Hepatic stellate cell (primary cell): Measurements from ENCODE around the gene RPLP1.

ENCODE experiments used
- DNase-seq: peaks from one replicate; pipeline ENCODE4 v3.0.0; 2011; ENCODE audit warnings: low spot score

RPLP1 gene

GRCh38 chr15:69498282-69498681 lies 45.7 kb downstream of the RPLP1 start:
- no peak for DNase-seq

- DNase-seq, result no peak
Measured at GRCh38 chr15:69498987-69499386, 46.4 kb downstream of the RPLP1 start.

GRCh38 chr15:69499521-69500211 lies 47.0 kb downstream of the RPLP1 start:
- no peak for DNase-seq

- no peak for DNase-seq
Measured at GRCh38 chr15:69500339-69500738, 47.7 kb downstream of the RPLP1 start.

GRCh38 chr15:69501456-69501855 lies 48.8 kb downstream of the RPLP1 start:
- DNase-seq, result no peak

- no peak for DNase-seq
Measured at GRCh38 chr15:69502470-69503045, 49.9 kb downstream of the RPLP1 start.

GRCh38 chr15:69504352-69505040 lies 51.9 kb downstream of the RPLP1 start:
- DNase-seq, result no peak
